ENCODE results near the gene PLD2.

The PLD2 gene

DNA sequence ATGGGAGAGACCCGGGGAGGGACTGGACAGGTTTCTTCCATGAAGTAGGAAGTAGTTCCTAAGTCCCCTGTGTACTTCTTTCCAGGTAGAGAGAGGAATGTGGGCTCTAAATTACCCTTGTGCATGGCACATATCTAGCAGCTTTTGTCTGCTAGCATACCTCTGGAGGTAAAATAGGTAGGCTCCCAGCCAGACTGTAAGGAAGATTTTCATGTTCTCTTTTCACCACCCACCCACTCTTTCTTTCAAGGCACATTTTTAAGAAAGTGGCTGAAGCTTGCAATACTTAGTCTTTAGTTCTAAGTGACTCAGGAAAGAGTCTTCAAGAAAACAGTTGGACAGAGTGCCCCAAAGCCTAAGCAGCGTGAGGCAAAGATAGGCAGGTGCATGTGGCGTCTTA is 35.4 kb downstream of the PLD2 start:
- no peak overlapping the region for H3K9ac ChIP-seq (ENCODE audit: low read depth in 1 of 2, low read length in 2 of 2)
- no peak overlapping the region for H3K4me3 ChIP-seq (ENCODE audit: low read length in 2 of 2)
- H3K27ac ChIP-seq (ENCODE audit: low read depth in 2 of 2, low read length in 2 of 2): no peak overlapping the region
- H3K4me1 ChIP-seq (ENCODE audit: control insufficient read depth in 2 of 2, insufficient read depth in 2 of 2, low read length in 2 of 2): peaks cover 5 to 13% of the 10 kb centered on the region in 2 donors
- no peaks in the 10 kb centered on the region for H3K9me3 ChIP-seq (ENCODE audit: control insufficient read depth in 2 of 2, low read length in 2 of 2)
- peaks cover 4 to 21% of the 10 kb centered on the region in 2 donors for H3K36me3 ChIP-seq (ENCODE audit: control insufficient read depth in 2 of 2, insufficient read depth in 2 of 2, low read length in 2 of 2)
- H3K27me3 ChIP-seq (ENCODE audit: control insufficient read depth in 2 of 2, insufficient read depth in 2 of 2, low read length in 2 of 2): no peaks in the 10 kb centered on the region

DNA sequence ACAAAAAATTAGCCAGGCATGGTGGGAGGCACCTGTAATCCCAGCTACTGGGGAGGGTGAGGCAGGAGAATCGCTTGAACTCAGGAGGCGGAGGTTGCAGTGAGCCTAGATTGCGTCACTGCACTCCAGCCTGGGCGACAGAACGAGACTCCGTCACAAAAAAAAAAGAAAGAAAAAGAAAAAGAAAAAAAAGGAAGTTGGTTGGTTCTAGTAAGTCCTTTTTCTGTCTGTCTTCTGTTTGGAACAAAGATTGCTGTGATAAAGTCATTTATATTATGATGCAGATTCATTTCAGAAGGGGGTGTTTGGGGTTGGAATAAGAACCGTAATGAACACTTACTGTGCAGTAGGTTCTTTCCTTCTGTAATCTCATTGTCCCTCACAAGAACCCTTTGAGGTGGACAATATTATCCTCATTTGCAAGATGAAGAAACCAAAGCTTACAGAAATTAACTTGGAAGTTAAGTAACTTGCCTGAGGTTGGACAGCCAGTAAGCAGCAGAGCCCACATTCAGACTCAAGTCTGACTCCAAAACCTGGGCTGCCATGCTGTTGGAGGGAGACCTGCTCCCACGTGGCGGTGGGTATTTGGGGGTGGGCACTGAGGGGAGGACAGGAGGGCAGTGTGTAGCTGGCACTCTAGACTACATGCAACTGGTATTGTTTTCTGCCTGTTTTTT is 36.5 kb downstream of the PLD2 start:
- peaks cover 13% of the 10 kb centered on the region in 2 donors for H3K4me1 ChIP-seq (ENCODE audit: control insufficient read depth in 2 of 2, insufficient read depth in 2 of 2, low read length in 2 of 2)

DNA sequence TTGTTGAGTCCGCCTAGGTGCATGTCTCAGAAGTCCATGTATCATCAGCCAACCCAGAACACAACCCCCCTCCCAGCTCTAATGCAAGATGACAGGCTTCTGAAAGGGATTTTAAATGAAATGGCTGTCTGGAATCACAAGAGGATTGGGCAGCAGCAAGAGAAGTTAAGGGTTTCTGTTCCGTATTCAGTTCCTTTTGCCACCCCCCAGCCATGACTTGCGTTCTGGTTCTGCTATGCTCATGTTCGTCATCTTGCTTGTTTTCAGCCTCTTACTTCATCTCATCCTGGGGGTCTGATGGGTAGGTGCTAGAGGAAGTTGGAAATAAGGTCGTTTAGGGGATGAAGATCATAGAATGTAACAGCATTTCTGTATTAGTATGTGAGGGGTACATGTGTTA is 38.2 kb downstream of the PLD2 start:
- H3K4me1 ChIP-seq (ENCODE audit: control insufficient read depth in 2 of 2, insufficient read depth in 2 of 2, low read length in 2 of 2): peaks cover 18 to 23% of the 10 kb centered on the region in 2 donors
- no peak overlapping the region for H3K4me3 ChIP-seq (ENCODE audit: low read length in 2 of 2)
- no peaks in the 10 kb centered on the region for H3K27me3 ChIP-seq (ENCODE audit: control insufficient read depth in 2 of 2, insufficient read depth in 2 of 2, low read length in 2 of 2)
- no peak overlapping the region for H3K9ac ChIP-seq (ENCODE audit: low read depth in 1 of 2, low read length in 2 of 2)
- H3K36me3 ChIP-seq (ENCODE audit: control insufficient read depth in 2 of 2, insufficient read depth in 2 of 2, low read length in 2 of 2): peaks cover 0 to 16% of the 10 kb centered on the region in 2 donors
- H3K9me3 ChIP-seq (ENCODE audit: control insufficient read depth in 2 of 2, low read length in 2 of 2): no peaks in the 10 kb centered on the region
- no peak overlapping the region for H3K27ac ChIP-seq (ENCODE audit: low read depth in 2 of 2, low read length in 2 of 2)

More for the DNA sequence above, 36.5 kb downstream of the PLD2 start:
- H3K27ac ChIP-seq (ENCODE audit: low read depth in 2 of 2, low read length in 2 of 2): no peak overlapping the region
- H3K27me3 ChIP-seq (ENCODE audit: control insufficient read depth in 2 of 2, insufficient read depth in 2 of 2, low read length in 2 of 2): no peaks in the 10 kb centered on the region
- no peaks in the 10 kb centered on the region for H3K9me3 ChIP-seq (ENCODE audit: control insufficient read depth in 2 of 2, low read length in 2 of 2)
- H3K4me3 ChIP-seq (ENCODE audit: low read length in 2 of 2): no peak overlapping the region
- no peak overlapping the region for H3K9ac ChIP-seq (ENCODE audit: low read depth in 1 of 2, low read length in 2 of 2)
- H3K36me3 ChIP-seq (ENCODE audit: control insufficient read depth in 2 of 2, insufficient read depth in 2 of 2, low read length in 2 of 2): peaks cover 0 to 14% of the 10 kb centered on the region in 2 donors

DNA sequence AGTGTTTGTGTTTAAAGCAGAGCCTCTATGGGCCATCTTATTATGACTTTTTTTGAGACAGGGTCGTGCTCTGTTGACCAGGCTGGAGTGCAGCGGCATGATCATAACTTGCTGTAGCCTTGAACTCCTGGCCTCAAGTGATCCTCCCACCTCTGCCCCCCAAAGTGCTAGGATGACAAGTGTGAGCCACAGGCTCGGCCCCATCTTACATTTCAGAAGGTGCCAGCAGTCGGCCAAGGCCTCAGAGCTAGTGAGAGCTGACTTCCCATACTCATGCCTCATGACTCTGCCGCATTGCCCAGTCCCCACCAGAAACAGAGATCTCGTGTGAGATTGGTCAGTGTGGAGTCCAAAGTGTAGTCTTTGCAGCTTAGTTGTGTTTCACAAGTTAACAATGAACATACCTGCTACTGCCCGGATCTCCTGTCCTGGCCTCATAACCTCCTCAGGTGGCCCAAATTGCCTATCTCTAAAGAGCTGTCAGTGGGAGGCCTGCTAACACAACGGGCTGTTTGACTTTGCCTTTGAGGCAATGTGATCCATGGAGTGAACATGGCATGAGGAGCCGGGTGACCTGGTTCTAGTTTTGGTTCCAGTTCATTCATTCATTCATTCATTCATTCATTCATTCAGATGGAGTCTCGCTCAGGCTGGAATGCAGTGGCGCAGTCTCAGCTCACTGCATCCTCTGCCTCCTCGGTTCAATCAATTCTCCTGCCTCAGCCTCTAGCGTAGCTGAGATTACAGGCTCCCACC is 39.9 kb downstream of the PLD2 start:
- peaks cover 20 to 33% of the 10 kb centered on the region in 2 donors for H3K4me1 ChIP-seq (ENCODE audit: control insufficient read depth in 2 of 2, insufficient read depth in 2 of 2, low read length in 2 of 2)
- peaks cover 0 to 12% of the 10 kb centered on the region in 2 donors for H3K36me3 ChIP-seq (ENCODE audit: control insufficient read depth in 2 of 2, insufficient read depth in 2 of 2, low read length in 2 of 2)
- H3K27ac ChIP-seq (ENCODE audit: low read depth in 2 of 2, low read length in 2 of 2): no peak overlapping the region
- no peak overlapping the region for H3K4me3 ChIP-seq (ENCODE audit: low read length in 2 of 2)
- no peak overlapping the region for H3K9ac ChIP-seq (ENCODE audit: low read depth in 1 of 2, low read length in 2 of 2)
- H3K9me3 ChIP-seq (ENCODE audit: control insufficient read depth in 2 of 2, low read length in 2 of 2): no peaks in the 10 kb centered on the region
- no peaks in the 10 kb centered on the region for H3K27me3 ChIP-seq (ENCODE audit: control insufficient read depth in 2 of 2, insufficient read depth in 2 of 2, low read length in 2 of 2)

DNA sequence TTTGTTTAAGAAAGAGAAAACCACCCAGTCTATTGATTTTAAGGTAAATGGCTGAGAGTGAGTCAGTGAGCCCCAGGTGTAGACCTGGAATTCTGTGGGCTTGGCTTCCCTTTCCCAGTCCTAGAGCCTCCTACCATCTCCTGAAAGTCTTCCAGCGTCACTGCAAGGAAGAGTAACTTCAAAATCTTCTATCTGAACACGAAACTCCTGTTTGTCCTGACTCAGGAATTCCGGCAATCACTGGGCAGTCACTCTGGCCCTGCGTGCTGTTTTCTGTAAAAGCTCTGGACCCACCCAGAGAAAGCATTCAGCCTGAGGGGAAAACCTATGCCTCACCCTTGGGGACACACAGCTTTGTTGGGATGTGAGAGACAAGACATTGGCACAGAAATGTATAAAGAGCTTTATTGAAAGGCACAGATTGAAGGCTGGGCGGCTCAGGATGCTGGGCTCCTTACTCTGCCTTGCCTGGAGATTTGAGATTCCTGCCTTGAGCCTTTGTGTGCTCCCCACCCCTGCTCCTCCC is 42.1 kb downstream of the PLD2 start:
- Histone ChIP-seq H3K9me3 (ENCODE audit: control insufficient read depth in 2 of 2, low read length in 2 of 2) (no peaks in the 10 kb centered on the region), H3K27me3 (ENCODE audit: control insufficient read depth in 2 of 2, insufficient read depth in 2 of 2, low read length in 2 of 2) (no peaks in the 10 kb centered on the region), H3K4me1 (ENCODE audit: control insufficient read depth in 2 of 2, insufficient read depth in 2 of 2, low read length in 2 of 2) (peaks cover 26 to 40% of the 10 kb centered on the region in 2 donors), H3K27ac (ENCODE audit: low read depth in 2 of 2, low read length in 2 of 2) (peak overlapping the region in 1 of 2 donors; percentile 17), H3K4me3 (ENCODE audit: low read length in 2 of 2) (no peak overlapping the region), H3K36me3 (ENCODE audit: control insufficient read depth in 2 of 2, insufficient read depth in 2 of 2, low read length in 2 of 2) (peaks cover 2 to 11% of the 10 kb centered on the region in 2 donors), H3K9ac (ENCODE audit: low read depth in 1 of 2, low read length in 2 of 2) (no peak overlapping the region)

DNA sequence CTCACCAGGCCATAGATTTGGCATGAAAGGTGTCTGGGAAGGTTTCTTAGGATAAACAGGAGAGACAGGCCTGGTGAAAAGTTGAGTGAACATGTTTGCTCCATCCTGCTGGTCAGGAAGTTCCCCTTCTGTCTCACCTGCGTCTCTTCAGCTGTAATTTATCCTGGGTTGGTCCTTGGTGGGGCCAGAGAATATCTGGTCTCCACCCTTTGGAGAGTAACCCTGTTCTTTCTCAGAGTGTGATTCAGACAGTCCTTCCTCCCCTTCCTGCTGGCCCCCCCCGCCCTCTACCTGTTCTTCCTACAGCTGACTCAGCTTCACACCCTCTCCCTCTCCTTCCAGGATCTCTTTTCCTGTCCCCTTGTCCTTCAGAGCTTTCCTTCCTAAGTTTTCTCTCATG is 43.3 kb downstream of the PLD2 start:
- Histone ChIP-seq H3K9me3 (ENCODE audit: control insufficient read depth in 2 of 2, low read length in 2 of 2) (no peaks in the 10 kb centered on the region), H3K4me1 (ENCODE audit: control insufficient read depth in 2 of 2, insufficient read depth in 2 of 2, low read length in 2 of 2) (peaks cover 26 to 40% of the 10 kb centered on the region in 2 donors), H3K4me3 (ENCODE audit: low read length in 2 of 2) (peak overlapping the region in 1 of 2 donors; percentile 13), H3K9ac (ENCODE audit: low read depth in 1 of 2, low read length in 2 of 2) (peak overlapping the region in 1 of 2 donors; percentile 47), H3K36me3 (ENCODE audit: control insufficient read depth in 2 of 2, insufficient read depth in 2 of 2, low read length in 2 of 2) (peaks cover 6% of the 10 kb centered on the region in 2 donors), H3K27me3 (ENCODE audit: control insufficient read depth in 2 of 2, insufficient read depth in 2 of 2, low read length in 2 of 2) (no peaks in the 10 kb centered on the region), H3K27ac (ENCODE audit: low read depth in 2 of 2, low read length in 2 of 2) (peak overlapping the region; percentile 76 to 80)

DNA sequence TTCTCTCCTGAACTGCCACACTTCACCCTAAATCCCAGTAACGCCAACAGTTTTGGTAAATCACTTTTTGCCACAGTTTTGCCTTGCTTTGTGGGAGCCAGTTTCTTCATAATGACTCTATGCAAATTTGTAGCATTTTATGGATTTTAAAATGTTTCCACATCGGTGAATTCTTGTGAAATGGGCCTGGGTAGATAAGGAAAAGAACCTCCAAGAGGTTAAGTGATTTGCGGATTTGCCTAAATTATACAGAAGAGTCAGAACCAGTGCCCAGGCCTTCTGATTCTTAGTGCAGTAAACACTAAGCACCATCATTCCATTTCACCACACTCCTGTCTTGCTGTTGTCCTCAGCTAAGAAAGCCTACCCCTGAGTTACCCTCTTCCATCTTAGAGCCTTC is 44.1 kb downstream of the PLD2 start:
- Histone ChIP-seq H3K27ac (ENCODE audit: low read depth in 2 of 2, low read length in 2 of 2) (peak overlapping the region; percentile 49 to 80), H3K4me1 (ENCODE audit: control insufficient read depth in 2 of 2, insufficient read depth in 2 of 2, low read length in 2 of 2) (peaks cover 23 to 40% of the 10 kb centered on the region in 2 donors), H3K9me3 (ENCODE audit: control insufficient read depth in 2 of 2, low read length in 2 of 2) (no peaks in the 10 kb centered on the region), H3K27me3 (ENCODE audit: control insufficient read depth in 2 of 2, insufficient read depth in 2 of 2, low read length in 2 of 2) (no peaks in the 10 kb centered on the region), H3K9ac (ENCODE audit: low read depth in 1 of 2, low read length in 2 of 2) (peak overlapping the region; percentile 16 to 47), H3K4me3 (ENCODE audit: low read length in 2 of 2) (no peak overlapping the region), H3K36me3 (ENCODE audit: control insufficient read depth in 2 of 2, insufficient read depth in 2 of 2, low read length in 2 of 2) (peaks cover 6 to 7% of the 10 kb centered on the region in 2 donors)

DNA sequence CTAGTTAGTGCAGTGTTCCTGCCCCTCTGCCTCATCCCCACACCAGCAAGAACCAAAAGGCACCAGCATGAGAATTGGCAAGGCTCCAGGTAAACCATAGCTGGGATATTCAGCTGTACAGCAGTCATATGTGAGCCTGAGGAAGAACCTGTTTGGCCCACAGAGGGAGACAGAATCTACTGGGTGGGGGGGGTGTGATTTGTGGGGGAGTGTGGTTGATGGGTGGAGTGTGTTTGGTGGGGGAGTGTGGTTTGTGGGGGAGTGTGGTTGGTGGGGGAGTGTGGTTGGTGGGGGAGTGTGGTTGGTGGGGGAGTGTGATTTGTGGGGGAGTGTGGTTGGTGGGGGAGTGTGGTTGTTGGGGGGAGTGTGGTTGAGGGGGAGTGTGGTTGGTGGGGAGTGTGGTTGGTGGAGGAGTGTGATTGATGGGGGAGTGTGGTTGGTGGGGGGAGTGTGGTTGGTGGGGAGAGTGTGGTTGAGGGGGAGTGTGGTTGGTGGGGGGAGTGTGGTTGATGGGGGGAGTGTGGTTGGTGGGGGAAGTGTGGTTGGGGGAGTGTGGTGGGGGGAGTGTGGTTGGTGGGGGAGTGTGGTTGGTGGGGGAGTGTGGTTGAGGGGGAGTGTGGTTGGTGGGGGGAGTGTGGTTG is 45.7 kb downstream of the PLD2 start:
- Histone ChIP-seq H3K4me1 (ENCODE audit: control insufficient read depth in 2 of 2, insufficient read depth in 2 of 2, low read length in 2 of 2) (peaks cover 23 to 38% of the 10 kb centered on the region in 2 donors), H3K27ac (ENCODE audit: low read depth in 2 of 2, low read length in 2 of 2) (no peak overlapping the region), H3K36me3 (ENCODE audit: control insufficient read depth in 2 of 2, insufficient read depth in 2 of 2, low read length in 2 of 2) (peaks cover 6 to 11% of the 10 kb centered on the region in 2 donors), H3K4me3 (ENCODE audit: low read length in 2 of 2) (no peak overlapping the region), H3K27me3 (ENCODE audit: control insufficient read depth in 2 of 2, insufficient read depth in 2 of 2, low read length in 2 of 2) (no peaks in the 10 kb centered on the region), H3K9me3 (ENCODE audit: control insufficient read depth in 2 of 2, low read length in 2 of 2) (no peaks in the 10 kb centered on the region), H3K9ac (ENCODE audit: low read depth in 1 of 2, low read length in 2 of 2) (no peak overlapping the region)

DNA sequence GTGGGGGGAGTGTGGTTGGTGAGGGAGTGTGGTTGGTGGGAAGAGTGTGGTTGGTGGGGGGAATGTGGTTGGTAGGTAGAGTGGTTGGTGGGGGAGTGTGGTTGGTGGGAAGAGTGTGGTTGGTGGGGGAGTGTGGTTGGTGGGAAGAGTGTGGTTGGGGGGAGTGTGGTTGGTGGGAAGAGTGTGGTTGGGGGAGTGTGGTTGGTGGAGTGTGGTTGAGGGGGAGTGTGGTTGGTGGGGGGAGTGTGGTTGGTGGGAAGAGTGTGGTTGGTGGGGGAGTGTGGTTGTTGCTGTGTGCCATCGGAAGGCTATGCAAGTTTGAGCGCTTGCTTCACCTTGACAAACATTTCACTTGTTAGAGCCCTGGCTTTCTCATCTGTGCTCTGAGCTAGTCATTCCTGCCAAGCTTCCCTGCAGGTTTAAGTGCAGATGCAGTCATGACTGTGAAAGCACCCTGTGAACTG is 46.3 kb downstream of the PLD2 start:
- peaks cover 25 to 36% of the 10 kb centered on the region in 2 donors for H3K4me1 ChIP-seq (ENCODE audit: control insufficient read depth in 2 of 2, insufficient read depth in 2 of 2, low read length in 2 of 2)
- H3K9me3 ChIP-seq (ENCODE audit: control insufficient read depth in 2 of 2, low read length in 2 of 2): no peaks in the 10 kb centered on the region
- peaks cover 6 to 11% of the 10 kb centered on the region in 2 donors for H3K36me3 ChIP-seq (ENCODE audit: control insufficient read depth in 2 of 2, insufficient read depth in 2 of 2, low read length in 2 of 2)
- H3K4me3 ChIP-seq (ENCODE audit: low read length in 2 of 2): no peak overlapping the region
- no peak overlapping the region for H3K27ac ChIP-seq (ENCODE audit: low read depth in 2 of 2, low read length in 2 of 2)
- H3K9ac ChIP-seq (ENCODE audit: low read depth in 1 of 2, low read length in 2 of 2): no peak overlapping the region
- no peaks in the 10 kb centered on the region for H3K27me3 ChIP-seq (ENCODE audit: control insufficient read depth in 2 of 2, insufficient read depth in 2 of 2, low read length in 2 of 2)

Measured in mucosa of rectum (tissue), 2 donors.